Sigmoid colon (tissue), 7 donors: ENCODE results near the gene MPHOSPH8. TPM values are rescaled to one million over a fixed set of nuclear protein-coding genes. Genes with fewer than 3 reads are reported as not detected.
"Not testable (repeated sequence)": the region's sequence is repeated elsewhere in the genome, so short reads cannot be mapped to it uniquely, and the experiment has no call there.

Experiments
- DNase-seq: peaks from one replicate; pipeline ENCODE4 v3.0.0-alpha.2; 2019
- H3K27ac ChIP-seq, 4 donors: fragments of 200-600 bp; sonication (generic); one replicate each; pipeline ENCODE4 v1.5.1; 2016 to 2019; ENCODE audit warnings: mild to moderate bottlenecking in 1 of 4
- H3K27me3 ChIP-seq, 3 donors: fragments of 200-600 bp; sonication (generic); one replicate each; pipeline ENCODE4 v1.5.1; 2019; ENCODE audit warnings: mild to moderate bottlenecking in 1 of 3
- H3K36me3 ChIP-seq, 4 donors: fragments of 200-600 bp; sonication (generic); one replicate each; pipeline ENCODE4 v1.5.1; 2016 to 2019
- H3K4me1 ChIP-seq, 4 donors: fragments of 200-600 bp; sonication (generic); one replicate each; pipeline ENCODE4 v1.5.1; 2017 to 2019
- H3K4me3 ChIP-seq, 4 donors: fragments of 200-600 bp; sonication (generic); one replicate each; pipeline ENCODE4 v1.5.1; 2017 to 2019; ENCODE audit warnings: mild to moderate bottlenecking in 2 of 4, moderate library complexity in 1 of 4
- H3K9me3 ChIP-seq, 4 donors: fragments of 200-600 bp in 3 of 4; sonication (generic) in 3 of 4; one replicate each; pipeline versions ENCODE4 v1.5.1 to v1.6.1; 2013 to 2019
- EP300 ChIP-seq, 4 donors: sonication (generic); formaldehyde crosslinking; IDR thresholded peaks; one replicate each; pipeline ENCODE4 v1.6.1; 2017; ENCODE audit warnings: antibody characterized with exemption in 4 of 4
- POLR2A ChIP-seq, 2 donors: fragments of 450-650 bp; IDR thresholded peaks; one replicate each; pipeline ENCODE4 v1.6.1; 2016; ENCODE audit warnings: antibody characterized with exemption in 2 of 2, mild to moderate bottlenecking in 2 of 2, moderate library complexity in 2 of 2
- POLR2AphosphoS5 ChIP-seq, 4 donors: sonication (generic); formaldehyde crosslinking; IDR thresholded peaks; one replicate each; pipeline ENCODE4 v1.6.1; 2017; ENCODE audit warnings: antibody characterized with exemption in 4 of 4
- whole genome bisulfite sequencing, 2 donors: extraction: QIAGEN DNeasy Blood & Tissue Kit; methylation state at CpG; one replicate each; pipeline ENCODE4 v1.1.7; 2013; 5-methylcytosine and 5-hydroxymethylcytosine counted together
- intact Hi-C: fragments of 100-400 bp; cut with DNase I; formaldehyde crosslinking; loops from one replicate; pipeline ENCODE4 v1.15.1; 2023
- polyA plus RNA-seq, 3 donors: library from polyadenylated mRNA; stranded (reverse); fragments of 200-250 nt; gene quantifications; one replicate each; pipeline ENCODE4 v1.2.3, GENCODE V29; 2013
- total RNA-seq, 4 donors: library from RNA; depleted of rRNA; stranded (reverse); fragments of >200 nt; gene quantifications; one replicate each; pipeline ENCODE4 v1.1.0, GENCODE V29; 2016
- TF ChIP-seq, protein P1 (sequence below), 4 experiments: fragments of 450-650 bp in 3 of 4; fragments of 200-600 bp in 1 of 4; IDR thresholded peaks; one replicate each; pipeline ENCODE4 v1.5.1; 2016 to 2019; ENCODE audit warnings: antibody characterized with exemption in 4 of 4, mild to moderate bottlenecking in 3 of 4, moderate library complexity in 2 of 4
- donor health status: healthy with polysubstance abuse.
- donor health status: Bipolar disorder and iron deficiency.
- donor health status: healthy.

The MPHOSPH8 gene
- total and polyA plus RNA-seq, 7 donors = 17.4 to 47.6 (median 37.4) TPM

DNA sequence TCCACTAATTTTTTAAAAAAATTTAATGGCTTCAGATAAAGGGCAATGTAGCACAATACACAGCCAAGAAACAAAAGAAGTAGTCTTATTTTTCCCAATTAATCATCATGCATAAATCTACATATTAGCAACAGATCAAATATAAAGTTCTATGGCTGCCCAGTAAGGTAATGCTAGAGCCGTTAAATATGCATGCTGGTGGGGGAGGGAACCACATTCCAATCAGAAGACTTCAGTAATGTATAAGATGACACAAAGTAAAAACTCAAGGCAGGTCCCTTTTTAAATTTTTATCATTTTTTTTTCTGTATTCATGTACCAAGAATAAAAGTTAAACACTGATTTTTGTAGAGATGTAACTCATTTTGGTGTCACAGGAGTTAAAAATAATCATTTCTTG is 62.0 kb downstream of the MPHOSPH8 start:
- H3K4me3 ChIP-seq = no peak overlapping the region
- H3K9me3 ChIP-seq = no peaks in the 10 kb centered on the region
- no peaks in the 10 kb centered on the region for H3K36me3 ChIP-seq
- intact Hi-C loops = no loop called here
- no peak for DNase-seq
- H3K4me1 ChIP-seq = peaks cover 0 to 10% (median 5%) of the 10 kb centered on the region in 4 donors
- no peaks in the 10 kb centered on the region for H3K27me3 ChIP-seq
- TF ChIP-seq POLR2AphosphoS5 (IDR thresholded peaks at IDR 0.05) (no peak), POLR2A (IDR thresholded peaks at IDR 0.05) (no peak), EP300 (IDR thresholded peaks at IDR 0.05) (no peak)
- TF ChIP-seq, protein P1, sequence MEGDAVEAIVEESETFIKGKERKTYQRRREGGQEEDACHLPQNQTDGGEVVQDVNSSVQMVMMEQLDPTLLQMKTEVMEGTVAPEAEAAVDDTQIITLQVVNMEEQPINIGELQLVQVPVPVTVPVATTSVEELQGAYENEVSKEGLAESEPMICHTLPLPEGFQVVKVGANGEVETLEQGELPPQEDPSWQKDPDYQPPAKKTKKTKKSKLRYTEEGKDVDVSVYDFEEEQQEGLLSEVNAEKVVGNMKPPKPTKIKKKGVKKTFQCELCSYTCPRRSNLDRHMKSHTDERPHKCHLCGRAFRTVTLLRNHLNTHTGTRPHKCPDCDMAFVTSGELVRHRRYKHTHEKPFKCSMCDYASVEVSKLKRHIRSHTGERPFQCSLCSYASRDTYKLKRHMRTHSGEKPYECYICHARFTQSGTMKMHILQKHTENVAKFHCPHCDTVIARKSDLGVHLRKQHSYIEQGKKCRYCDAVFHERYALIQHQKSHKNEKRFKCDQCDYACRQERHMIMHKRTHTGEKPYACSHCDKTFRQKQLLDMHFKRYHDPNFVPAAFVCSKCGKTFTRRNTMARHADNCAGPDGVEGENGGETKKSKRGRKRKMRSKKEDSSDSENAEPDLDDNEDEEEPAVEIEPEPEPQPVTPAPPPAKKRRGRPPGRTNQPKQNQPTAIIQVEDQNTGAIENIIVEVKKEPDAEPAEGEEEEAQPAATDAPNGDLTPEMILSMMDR (IDR thresholded peaks at IDR 0.05) = no peak
- 87 to 91% methylated on average over 1 of the region's 1 CpG for WGBS, 2 donors
- no peak overlapping the region for H3K27ac ChIP-seq

GRCh38 chr13:19695829-19696228 is 62.4 kb downstream of the MPHOSPH8 start:
- 65 to 83% methylated on average over 3 of the region's 3 CpGs for WGBS, 2 donors
- no peaks in the 10 kb centered on the region for H3K36me3 ChIP-seq
- H3K4me1 ChIP-seq = peaks cover 0 to 10% (median 5%) of the 10 kb centered on the region in 4 donors
- TF ChIP-seq POLR2AphosphoS5 (IDR thresholded peaks at IDR 0.05) (no peak), EP300 (IDR thresholded peaks at IDR 0.05) (no peak)
- TF ChIP-seq, protein P1 (IDR thresholded peaks at IDR 0.05) = no peak
- H3K4me3 ChIP-seq = no peak overlapping the region
- no peaks in the 10 kb centered on the region for H3K9me3 ChIP-seq
- H3K27me3 ChIP-seq = no peaks in the 10 kb centered on the region
- no peak for DNase-seq
- intact Hi-C loops = no loop called here
- H3K27ac ChIP-seq = no peak overlapping the region

GRCh38 chr13:19700963-19701362 is 67.5 kb downstream of the MPHOSPH8 start:
- H3K36me3 ChIP-seq, DNase-seq, intact Hi-C loops, H3K4me3 ChIP-seq, H3K27ac ChIP-seq, H3K4me1 ChIP-seq, H3K27me3 ChIP-seq, H3K9me3 ChIP-seq: not testable (repeated sequence)
- 91% methylated on average over 3 of the region's 5 CpGs for WGBS, 2 donors

DNA sequence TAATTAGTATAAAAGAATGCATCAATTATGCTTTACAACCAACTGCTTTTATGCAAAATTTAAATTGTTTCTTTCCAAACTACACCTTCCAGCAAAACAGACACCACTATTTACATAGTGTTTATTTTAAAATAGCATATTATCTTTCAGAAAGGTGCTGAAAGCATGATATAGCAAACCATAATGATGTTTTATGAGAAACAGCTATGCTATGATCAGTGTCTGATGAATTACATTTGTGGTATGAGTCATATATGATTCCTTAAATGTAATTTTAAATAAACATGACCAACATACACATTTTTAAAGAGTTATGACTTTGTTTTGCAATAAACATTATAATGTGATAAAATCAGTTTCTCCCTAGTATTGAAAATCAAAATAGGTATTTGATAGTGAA is 68.2 kb downstream of the MPHOSPH8 start:
- DNase-seq, intact Hi-C loops, H3K27ac ChIP-seq: not testable (repeated sequence)

DNA sequence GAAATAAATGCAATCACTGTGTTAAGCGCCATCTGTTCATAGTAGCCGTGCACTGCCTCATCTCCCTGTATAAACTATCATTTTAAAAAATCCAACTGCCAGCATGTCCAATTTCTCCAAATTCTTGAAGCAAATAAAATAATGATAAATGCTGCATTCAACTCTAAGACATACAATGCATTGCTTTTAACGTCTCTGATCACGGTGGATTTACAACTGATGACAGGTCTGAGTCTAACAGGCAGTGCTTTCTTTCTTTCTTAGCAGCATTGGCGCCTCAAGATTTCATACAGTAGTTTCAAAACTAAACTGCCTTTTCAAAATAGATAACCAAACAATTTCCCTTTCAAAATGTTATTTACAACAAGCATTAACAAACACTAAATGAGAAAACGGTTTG is 70.8 kb downstream of the MPHOSPH8 start:
- H3K9me3 ChIP-seq, H3K4me1 ChIP-seq, intact Hi-C loops, DNase-seq, H3K27me3 ChIP-seq, H3K4me3 ChIP-seq, H3K27ac ChIP-seq, H3K36me3 ChIP-seq: not testable (repeated sequence)
- WGBS, 2 donors = 84 to 87% methylated on average over 6 of the region's 6 CpGs

More for the DNA sequence above, 68.2 kb downstream of the MPHOSPH8 start:
- H3K27me3 ChIP-seq, H3K9me3 ChIP-seq, H3K36me3 ChIP-seq, H3K4me1 ChIP-seq, H3K4me3 ChIP-seq: not testable (repeated sequence)

- WGBS, 2 donors = 94 to 96% methylated on average over 1 of the region's 1 CpG
- H3K36me3 ChIP-seq, H3K4me1 ChIP-seq, H3K9me3 ChIP-seq, intact Hi-C loops, H3K27ac ChIP-seq, DNase-seq, H3K27me3 ChIP-seq, H3K4me3 ChIP-seq: not testable (repeated sequence)
Measured at GRCh38 chr13:19709039-19709438, 75.6 kb downstream of the MPHOSPH8 start.

DNA sequence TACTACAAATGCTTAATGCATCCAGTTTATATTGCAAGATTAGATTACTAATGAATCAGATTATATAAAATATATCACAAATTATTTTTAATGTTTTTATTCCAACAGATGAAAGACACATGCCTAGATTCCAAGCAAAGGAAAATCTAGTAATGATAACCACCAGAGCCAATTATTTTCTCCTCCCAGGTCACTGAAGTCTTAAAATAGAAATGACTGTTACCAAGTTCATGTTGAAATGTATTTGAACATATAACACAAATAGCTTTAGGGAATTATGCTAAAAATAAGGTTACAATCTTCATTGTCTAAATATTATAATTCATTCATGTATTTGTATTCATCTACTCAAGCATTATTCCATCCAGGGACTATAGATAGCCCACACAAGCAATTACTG is 76.3 kb downstream of the MPHOSPH8 start:
- H3K4me1 ChIP-seq, H3K36me3 ChIP-seq, H3K27me3 ChIP-seq, H3K9me3 ChIP-seq, H3K4me3 ChIP-seq, H3K27ac ChIP-seq, intact Hi-C loops, DNase-seq: not testable (repeated sequence)
